IMR-90 (cell line): ENCODE results near the gene CTBP1. TPM values are rescaled to one million over a fixed set of nuclear protein-coding genes. Genes with fewer than 3 reads are reported as not detected.

ENCODE experiments used
- ATAC-seq: fragments of 200-7000 bp; cut with Tn5 transposase; 2 replicates; pipeline ENCODE4 v1.9.1; 2020; ENCODE audit warnings: low read depth, mild to moderate bottlenecking, moderate library complexity
- BruUV-seq: library from RNA; stranded (reverse); fragments of 400-500 nt; replicated peaks from 2 replicates; lab custom pipeline; 2021; lab: Mats Ljungman, UMichigan
- CTCF ChIA-PET: fragments of 300-600 bp; formaldehyde crosslinking; extraction: SDS; loops from one replicate; lab custom pipeline; 2021; ENCODE audit warnings: antibody characterized with exemption; lab: Yijun Ruan, JAX
- POLR2A ChIA-PET: fragments of 300-600 bp; sonication (Branson Sonifier 250); formaldehyde crosslinking; loops from one replicate; lab custom pipeline; 2022; ENCODE audit warnings: antibody characterized with exemption; ENCODE audit not compliant: unreplicated experiment; lab: Charles Lee
- DNase-seq: peaks from one replicate; pipeline ENCODE4 v3.0.0; 2013
- H2AFZ ChIP-seq: replicated peaks from 2 replicates; pipeline ENCODE3; 2013; ENCODE audit warnings: low read length, mild to moderate bottlenecking; ENCODE audit not compliant: poor library complexity
- H2AK5ac ChIP-seq: 2 replicates; pipeline ENCODE4 v1.6.1; 2013; ENCODE audit warnings: low read depth, low read length, inconsistent platforms
- H2AK9ac ChIP-seq: replicated peaks from 2 replicates; pipeline ENCODE3; 2013; ENCODE audit warnings: mild to moderate bottlenecking, low read depth, low read length, moderate library complexity; ENCODE audit not compliant: poor library complexity
- H2BK120ac ChIP-seq: 2 replicates; pipeline ENCODE4 v1.6.1; 2013; ENCODE audit warnings: low read depth, low read length, inconsistent platforms
- H2BK15ac ChIP-seq: 3 replicates; pipeline ENCODE4 v1.6.1; 2013; ENCODE audit warnings: low read depth, low read length, inconsistent platforms
- H2BK20ac ChIP-seq: 2 replicates; pipeline ENCODE4 v1.6.1; 2013; ENCODE audit warnings: low read depth, mild to moderate bottlenecking, inconsistent platforms, low read length, moderate library complexity
- H2BK5ac ChIP-seq: 2 replicates; pipeline ENCODE4 v1.6.1; 2013; ENCODE audit warnings: mild to moderate bottlenecking, low read depth, low read length, inconsistent platforms; ENCODE audit not compliant: poor library complexity, severe bottlenecking
- H3K14ac ChIP-seq: replicated peaks from 2 replicates; pipeline ENCODE4 v1.6.1; 2013; ENCODE audit warnings: low read depth, low read length, inconsistent platforms
- H3K18ac ChIP-seq: 2 replicates; pipeline ENCODE4 v1.6.1; 2013; ENCODE audit warnings: low read depth, low read length, control low read depth
- H3K23ac ChIP-seq: 2 replicates; pipeline ENCODE4 v1.6.1; 2013; ENCODE audit warnings: low read depth, low read length, inconsistent platforms
- H3K27ac ChIP-seq: 2 replicates; pipeline ENCODE4 v1.5.1; 2013; ENCODE audit warnings: mild to moderate bottlenecking, control low read depth, low read length; ENCODE audit not compliant: insufficient read depth
- H3K27me3 ChIP-seq: 2 replicates; pipeline ENCODE4 v1.6.1; 2013; ENCODE audit warnings: low read length; ENCODE audit not compliant: control insufficient read depth, insufficient read depth
- H3K36me3 ChIP-seq: 2 replicates; pipeline ENCODE4 v1.6.1; 2013; ENCODE audit warnings: low read length, mixed read lengths; ENCODE audit not compliant: control insufficient read depth, insufficient read depth
- H3K4ac ChIP-seq: 2 replicates; pipeline ENCODE4 v1.6.1; 2013; ENCODE audit warnings: low read depth, low read length, inconsistent platforms
- H3K4me1 ChIP-seq: 2 replicates; pipeline ENCODE4 v1.6.1; 2013; ENCODE audit warnings: low read length, mixed read lengths; ENCODE audit not compliant: control insufficient read depth, insufficient read depth
- H3K4me2 ChIP-seq: 2 replicates; pipeline ENCODE4 v1.6.1; 2013; ENCODE audit warnings: low read depth, mild to moderate bottlenecking, control low read depth, low read length, moderate library complexity
- H3K4me3 ChIP-seq: 2 replicates; pipeline ENCODE4 v1.5.1; 2013; ENCODE audit warnings: low read depth, mild to moderate bottlenecking, control low read depth, low read length, moderate library complexity; ENCODE audit not compliant: insufficient read depth
- H3K56ac ChIP-seq: 2 replicates; pipeline ENCODE4 v1.6.1; 2013; ENCODE audit warnings: low read length, inconsistent platforms; ENCODE audit not compliant: insufficient read depth; ENCODE audit errors: extremely low read depth
- H3K79me1 ChIP-seq, 2 experiments: 2 replicates each; pipeline ENCODE4 v1.6.1; 2013; ENCODE audit warnings: low read length in 2 of 2, inconsistent platforms in 1 of 2, low read depth in 1 of 2
- H3K9ac ChIP-seq: 2 replicates; pipeline ENCODE4 v1.6.1; 2013; ENCODE audit warnings: low read depth, low read length, control low read depth
- H3K9me1 ChIP-seq: 2 replicates; pipeline ENCODE4 v1.6.1; 2013; ENCODE audit warnings: low read length, inconsistent platforms; ENCODE audit not compliant: insufficient read depth
- H3K9me3 ChIP-seq: 2 replicates; pipeline ENCODE4 v1.6.1; 2013; ENCODE audit warnings: low read length; ENCODE audit not compliant: control insufficient read depth, insufficient read depth
- H4K20me1 ChIP-seq: 2 replicates; pipeline ENCODE4 v1.6.1; 2013; ENCODE audit warnings: low read length, inconsistent platforms; ENCODE audit not compliant: insufficient read depth
- H4K5ac ChIP-seq: 2 replicates; pipeline ENCODE4 v1.6.1; 2013; ENCODE audit warnings: mild to moderate bottlenecking, low read depth, low read length, control low read depth
- H4K8ac ChIP-seq, 2 experiments: 2 replicates each; pipeline ENCODE4 v1.6.1; 2013; ENCODE audit warnings: low read depth in 2 of 2, low read length in 2 of 2, control low read depth in 1 of 2, inconsistent platforms in 1 of 2
- H4K91ac ChIP-seq: 2 replicates; pipeline ENCODE4 v1.6.1; 2013; ENCODE audit warnings: low read depth, low read length, inconsistent platforms; ENCODE audit not compliant: insufficient read depth
- FOS ChIP-seq: fragments of 150-350 bp; IDR thresholded peaks from 2 replicates; pipeline ENCODE4 v1.6.1; 2016; ENCODE audit warnings: low read depth, low read length
- MXI1 ChIP-seq: IDR thresholded peaks from 2 replicates; pipeline ENCODE4 v1.6.1; 2012; ENCODE audit warnings: low read depth, mild to moderate bottlenecking, low read length, moderate library complexity, borderline replicate concordance
- NFE2L2 ChIP-seq: fragments of 150-350 bp; IDR thresholded peaks from 2 replicates; pipeline ENCODE4 v1.6.1; 2016; ENCODE audit warnings: low read depth, mild to moderate bottlenecking, low read length
- RFX5 ChIP-seq: IDR thresholded peaks from 2 replicates; pipeline ENCODE4 v1.8.0; 2012; ENCODE audit warnings: low read depth, mild to moderate bottlenecking, low read length, moderate library complexity
- WGBS, 2 experiments: methylation state at CpG; one replicate each; pipeline versions ENCODE4 v1.1.5 to v1.1.7; 2013; ENCODE audit warnings: missing lambda C conversion rate in 2 of 2; ENCODE audit not compliant: insufficient read length in 1 of 2; ENCODE audit errors: extremely low coverage in 2 of 2; 5-methylcytosine and 5-hydroxymethylcytosine counted together
- dilution Hi-C: fragments of 300-500 bp; cut with HindIII; formaldehyde crosslinking; loops from one replicate; pipeline ENCODE4 v1.14.3; 2018; ENCODE audit warnings: low sequenced_read_pairs; ENCODE audit not compliant: unreplicated experiment
- in situ Hi-C: fragments of 300-500 bp; cut with MboI; formaldehyde crosslinking; loops from 3 replicates; pipeline ENCODE4 v1.14.3; 2019; ENCODE audit warnings: low sequenced_read_pairs, inconsistent platforms, mixed read lengths
- intact Hi-C: fragments of 100-400 bp; cut with micrococcal nuclease; formaldehyde crosslinking; loops from 2 replicates; pipeline ENCODE4 v1.10.0; 2022
- polyA plus RNA-seq, 3 experiments: library from polyadenylated mRNA; depleted of rRNA; stranded (reverse); fragments of >200 nt; gene quantifications; 2 replicates each; pipeline ENCODE4 v1.2.3, GENCODE V29; 2012; ENCODE audit warnings: low replicate concordance in 1 of 3
- total RNA-seq: library from RNA; depleted of rRNA; stranded (reverse); fragments of >200 nt; gene quantifications from 2 replicates; pipeline ENCODE4 v1.2.3, GENCODE V29; 2012

The CTBP1 gene
- total and polyA plus RNA-seq, 2 of the 4 experiments (the other 2 are of a cell fraction): 147 to 212 TPM

GRCh38 chr4:1279253-1279652 lies 30.3 kb upstream of the CTBP1 start:
- Histone ChIP-seq H4K8ac (no peak overlapping the region), H3K9me3 (no peaks in the 10 kb centered on the region), H3K23ac (no peak overlapping the region), H3K27me3 (peaks cover 2% of the 10 kb centered on the region; the same call in 1 of the 2 replicates), H2AK9ac (peak overlapping the region; percentile 42), H3K4ac (no peak overlapping the region), H3K79me1 (no peaks in the 10 kb centered on the region), H4K91ac (no peak overlapping the region), H2AFZ (no peak overlapping the region), H3K56ac (no peak overlapping the region), H2BK20ac (no peak overlapping the region), H2BK120ac (no peak overlapping the region), H3K36me3 (no peaks in the 10 kb centered on the region), H2BK5ac (no peak overlapping the region), H2BK15ac (no peak overlapping the region), H3K27ac (no peak overlapping the region), H3K4me3 (no peak overlapping the region), H3K18ac (no peak overlapping the region), H3K14ac (no peak overlapping the region), H4K20me1 (no peaks in the 10 kb centered on the region), H3K9me1 (no peaks in the 10 kb centered on the region), H3K4me2 (no peak overlapping the region), H4K5ac (no peak overlapping the region), H2AK5ac (no peak overlapping the region), H3K9ac (no peak overlapping the region), H3K4me1 (no peaks in the 10 kb centered on the region)
- BruUV-seq: no TSS peak
- no peak for TF ChIP-seq NFE2L2
- TF ChIP-seq MXI1: no peak
- no peak for TF ChIP-seq FOS
- TF ChIP-seq RFX5: no peak
- dilution Hi-C loops: no loop called here
- WGBS, 2 experiments: 80% methylated on average over 8 of the region's 10 CpGs; no CpG with 5 or more reads in 1 of the 2 experiments
- no peak for ATAC-seq
- CTCF ChIA-PET: no interaction called here
- intact Hi-C loops: no loop called here
- POLR2A ChIA-PET: no interaction called here
- in situ Hi-C loops: no loop called here
- no peak for DNase-seq
